Activated CD4-positive, alpha-beta T cell treated with anti-CD3 and anti-CD28 coated beads, Interleukin-2, amount 50 U/mL, for 48 hours (primary cell): ENCODE measurements around the gene KISS1.
"Not testable (repeated sequence)": the region's sequence is repeated elsewhere in the genome, so short reads cannot be mapped to it uniquely, and the experiment has no call there.

Experiments
- DNase-seq, 2 experiments: peaks; one replicate each; pipeline ENCODE4 v3.0.0-alpha.2; 2020

KISS1 gene, protein sequence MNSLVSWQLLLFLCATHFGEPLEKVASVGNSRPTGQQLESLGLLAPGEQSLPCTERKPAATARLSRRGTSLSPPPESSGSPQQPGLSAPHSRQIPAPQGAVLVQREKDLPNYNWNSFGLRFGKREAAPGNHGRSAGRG

DNA sequence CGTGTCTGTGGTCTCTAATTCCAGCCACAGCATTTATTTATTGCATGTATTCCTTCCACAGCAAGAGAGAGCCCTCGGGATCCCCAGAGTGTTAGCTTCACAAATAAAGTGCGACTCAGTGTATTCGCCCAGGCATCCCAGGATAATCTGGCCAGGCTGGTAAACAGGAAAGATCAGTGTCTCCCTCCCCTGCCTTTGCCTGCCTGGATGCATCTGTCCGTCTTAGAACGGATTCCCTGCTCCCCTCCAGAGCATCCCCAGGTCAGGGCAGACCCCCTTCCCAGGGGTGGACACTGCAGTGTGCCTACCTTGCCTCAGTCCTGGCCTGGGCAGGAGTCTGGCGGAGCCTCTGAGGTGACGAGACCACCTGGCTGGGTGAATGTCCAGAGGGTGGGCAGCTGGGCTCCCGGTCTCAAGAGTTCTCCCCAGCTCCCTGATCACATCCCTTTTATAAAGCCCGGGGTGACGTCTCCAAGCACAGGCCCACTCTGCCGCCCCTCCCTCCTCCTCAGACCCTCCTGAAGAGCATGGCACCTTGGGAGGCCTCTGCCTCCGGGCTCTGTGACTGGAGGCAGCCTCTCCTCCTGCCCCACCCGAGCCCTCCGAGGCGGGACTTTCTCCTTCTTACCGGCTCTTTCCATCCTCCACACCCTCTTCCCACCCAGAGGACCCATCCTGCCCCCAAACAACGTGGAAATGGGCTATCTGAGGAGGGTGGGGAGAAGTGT, at the start of gene KISS1:
Gene KISS1, minus strand, starts transcription at position 424 of the 728 bp plus-strand sequence. CDS start 3,615 bp downstream, outside the sequence.
- no peak for DNase-seq

DNA sequence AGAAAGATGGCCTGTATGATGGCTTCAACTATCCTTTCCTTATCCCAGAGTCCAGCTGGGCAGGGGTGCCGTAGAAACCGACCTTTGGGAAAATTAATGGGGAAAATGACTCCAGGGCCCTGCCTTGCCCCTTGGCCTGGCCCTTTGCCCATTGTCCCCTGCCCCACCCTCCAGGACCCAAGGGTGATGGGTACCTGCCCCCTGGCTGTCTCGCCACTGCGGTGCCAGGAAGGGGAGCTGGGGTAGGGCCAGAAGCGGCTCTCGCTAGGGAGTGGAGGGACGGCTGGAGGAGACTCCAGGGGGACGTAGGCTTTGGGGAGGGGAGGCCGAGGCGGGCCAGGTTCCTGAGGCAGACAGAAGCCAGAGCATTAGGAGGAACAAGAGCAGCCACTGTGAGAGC, 46.6 kb upstream of the KISS1 start:
- no peak for DNase-seq

DNA sequence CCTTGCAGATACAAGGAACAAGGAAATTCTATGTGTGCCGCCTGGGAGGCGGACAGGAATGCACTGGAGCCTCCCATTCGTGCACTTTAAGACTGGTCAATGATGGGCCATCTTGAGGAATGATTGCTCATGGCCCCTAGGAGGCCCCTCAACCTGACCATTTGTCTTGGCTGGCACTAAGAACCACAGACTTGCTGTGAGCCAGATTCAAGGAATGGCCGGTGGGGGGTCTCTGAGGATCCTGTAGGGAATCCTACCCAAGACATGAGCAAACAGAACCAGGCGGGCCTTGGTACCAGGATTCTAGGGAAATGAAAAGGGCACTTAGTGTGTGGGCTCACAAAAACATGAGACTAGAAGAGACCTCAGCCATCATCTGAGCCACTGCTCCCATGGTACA, 45.6 kb upstream of the KISS1 start:
- DNase-seq, result no peak

DNA sequence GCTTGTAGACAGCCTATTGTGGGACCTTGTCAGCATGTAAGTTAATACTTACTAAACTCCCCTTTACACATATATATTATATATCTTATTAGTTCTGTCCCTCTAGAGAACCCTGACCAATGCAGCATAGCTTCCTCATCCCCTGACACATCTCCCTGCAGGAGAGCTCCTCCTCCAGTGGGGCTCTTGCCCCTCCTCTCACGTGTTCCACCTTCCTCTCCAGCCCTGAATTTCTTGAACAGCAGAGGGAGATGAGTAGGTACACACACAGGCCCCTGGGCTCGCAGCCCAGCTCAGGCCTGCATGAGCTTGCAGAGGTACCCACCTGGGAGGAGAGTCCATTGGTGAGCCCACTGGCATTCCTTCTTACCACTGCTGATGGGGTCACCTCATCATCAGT, 44.8 kb upstream of the KISS1 start:
- DNase-seq, result no peak

DNA sequence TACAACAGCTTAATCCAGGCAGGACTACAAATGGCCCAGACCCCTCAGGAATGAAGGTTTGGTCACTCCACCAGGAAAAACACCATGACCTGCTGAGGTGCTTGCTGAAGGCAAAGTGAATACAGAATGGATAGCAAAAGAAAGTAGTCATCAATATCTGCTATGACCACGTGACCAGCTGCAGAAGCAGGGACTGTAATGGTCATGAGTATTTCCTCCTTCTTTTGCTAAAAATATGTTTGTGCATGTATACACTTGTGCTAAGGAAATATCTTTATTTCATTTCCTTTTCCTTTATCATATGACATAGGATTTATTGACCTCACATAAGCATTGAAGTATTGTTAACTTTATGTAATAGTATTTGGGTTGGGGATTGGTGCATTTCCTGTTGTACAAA, 43.9 kb upstream of the KISS1 start:
- DNase-seq, result no peak

DNA sequence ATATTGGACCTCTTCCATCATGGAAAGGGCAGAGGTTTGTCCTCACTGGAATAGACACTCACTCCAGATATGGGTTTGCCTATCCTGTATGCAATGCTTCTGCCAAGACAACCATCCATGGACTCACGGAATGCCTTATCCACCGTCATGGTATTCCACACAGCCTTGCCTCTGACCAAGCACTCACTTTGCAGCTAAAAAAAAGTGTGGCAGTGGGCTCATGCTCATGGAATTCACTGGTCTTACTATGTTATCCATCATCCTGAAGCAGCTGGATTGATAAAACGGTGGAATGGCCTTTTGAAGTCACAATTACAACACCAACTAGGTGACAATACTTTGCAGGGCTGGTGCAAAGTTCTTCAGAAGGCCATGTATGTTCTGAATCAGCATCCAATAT, 43.1 kb upstream of the KISS1 start:
- DNase-seq, result not testable (repeated sequence)

DNA sequence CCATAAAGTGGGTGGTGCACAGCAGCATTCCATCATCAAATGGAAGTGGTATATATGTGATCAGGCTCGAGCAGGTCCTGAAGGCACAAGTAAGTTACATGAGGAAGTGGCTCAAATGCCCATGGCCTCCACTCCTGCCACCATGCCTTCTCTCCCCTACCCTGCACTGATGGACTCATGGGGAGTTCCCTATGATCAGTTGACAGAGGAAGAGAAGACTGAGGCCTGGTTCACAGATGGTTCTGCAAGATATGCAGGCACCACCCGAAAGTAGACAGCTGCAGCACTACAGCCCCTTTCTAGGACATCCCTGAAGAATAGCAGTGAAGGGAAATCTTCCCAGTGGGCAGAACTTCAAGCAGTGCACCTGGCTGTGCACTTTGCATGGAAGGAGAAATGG, 42.2 kb upstream of the KISS1 start:
- not testable (repeated sequence) for DNase-seq

DNA sequence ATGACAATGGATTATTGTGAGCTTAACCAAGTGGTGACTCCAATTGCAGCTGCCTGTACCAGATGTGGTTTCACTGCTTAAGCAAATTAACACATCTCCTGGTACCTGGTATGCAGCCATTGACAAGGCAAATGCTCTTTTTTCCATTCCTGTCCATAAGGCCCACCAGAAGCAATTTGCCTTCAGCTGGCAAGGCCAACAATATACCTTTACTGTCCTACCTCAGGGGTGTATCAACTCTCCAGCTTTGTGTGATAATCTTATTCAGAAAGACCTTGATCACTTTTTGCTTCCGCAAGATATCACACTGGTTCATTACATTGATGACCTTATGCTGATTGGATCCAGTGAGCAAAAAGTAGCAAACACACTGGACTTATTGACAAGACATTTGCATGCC, 41.2 kb upstream of the KISS1 start:
- not testable (repeated sequence) for DNase-seq

DNA sequence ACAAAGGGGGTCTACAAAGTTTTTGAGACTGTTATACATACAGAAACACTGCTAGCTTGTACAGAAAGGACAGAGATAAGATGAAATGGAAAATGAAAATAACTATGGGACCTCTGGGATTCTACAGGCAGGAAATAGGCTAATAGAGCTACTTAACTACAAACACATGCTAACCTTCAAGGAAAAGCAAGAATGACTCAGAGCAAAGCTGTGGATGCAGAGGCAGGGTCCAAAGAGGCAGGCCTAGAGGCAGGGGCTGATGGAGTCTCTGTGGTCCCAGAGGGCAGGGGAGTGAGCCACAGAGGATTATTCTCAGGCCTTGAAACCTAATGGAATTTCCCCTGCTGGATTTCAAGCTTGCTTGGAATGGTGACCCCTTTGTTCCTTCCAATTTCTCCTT, 36.2 kb upstream of the KISS1 start:
- no peak for DNase-seq

DNA sequence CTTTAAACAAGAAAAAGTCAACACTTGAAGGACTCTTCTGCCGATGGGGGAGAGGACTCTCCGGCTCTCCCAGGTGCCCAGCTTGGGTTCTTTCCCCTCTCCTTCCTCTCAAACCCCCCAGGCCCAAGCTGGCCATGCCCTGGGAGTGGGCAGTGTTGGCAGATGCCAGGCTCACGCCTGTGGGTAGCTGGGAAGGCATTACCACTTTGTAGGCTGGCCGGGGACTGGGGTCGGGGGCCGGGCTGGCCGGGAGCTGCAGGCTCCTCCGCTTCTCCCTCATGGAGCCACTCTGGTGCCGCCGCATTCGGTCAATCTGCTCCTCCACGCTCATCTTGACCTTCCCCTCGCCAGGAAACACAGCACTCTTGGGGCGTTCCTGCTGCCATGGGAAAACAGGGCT, 33.9 kb upstream of the KISS1 start:
- DNase-seq, result no peak

DNA sequence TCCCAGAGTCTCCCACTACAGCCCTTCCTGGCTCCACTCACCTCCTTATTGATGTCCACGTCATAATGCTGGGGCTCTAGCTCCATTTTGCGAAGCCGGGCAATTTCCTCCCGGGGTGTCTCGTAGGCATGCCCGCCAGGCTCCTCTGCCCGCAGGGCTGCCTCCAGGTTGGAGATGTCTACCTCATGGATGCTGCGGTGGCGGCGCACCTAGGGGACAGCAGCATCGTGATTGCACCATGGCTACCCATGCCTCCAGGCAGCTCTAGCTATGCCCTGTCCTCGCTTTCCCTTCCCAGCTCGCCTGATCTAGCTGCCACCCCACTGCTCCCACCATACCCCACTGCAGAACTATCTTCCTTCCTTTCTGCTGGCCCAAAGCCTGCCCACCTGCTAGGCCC, 32.6 kb upstream of the KISS1 start:
- DNase-seq, result no peak

DNA sequence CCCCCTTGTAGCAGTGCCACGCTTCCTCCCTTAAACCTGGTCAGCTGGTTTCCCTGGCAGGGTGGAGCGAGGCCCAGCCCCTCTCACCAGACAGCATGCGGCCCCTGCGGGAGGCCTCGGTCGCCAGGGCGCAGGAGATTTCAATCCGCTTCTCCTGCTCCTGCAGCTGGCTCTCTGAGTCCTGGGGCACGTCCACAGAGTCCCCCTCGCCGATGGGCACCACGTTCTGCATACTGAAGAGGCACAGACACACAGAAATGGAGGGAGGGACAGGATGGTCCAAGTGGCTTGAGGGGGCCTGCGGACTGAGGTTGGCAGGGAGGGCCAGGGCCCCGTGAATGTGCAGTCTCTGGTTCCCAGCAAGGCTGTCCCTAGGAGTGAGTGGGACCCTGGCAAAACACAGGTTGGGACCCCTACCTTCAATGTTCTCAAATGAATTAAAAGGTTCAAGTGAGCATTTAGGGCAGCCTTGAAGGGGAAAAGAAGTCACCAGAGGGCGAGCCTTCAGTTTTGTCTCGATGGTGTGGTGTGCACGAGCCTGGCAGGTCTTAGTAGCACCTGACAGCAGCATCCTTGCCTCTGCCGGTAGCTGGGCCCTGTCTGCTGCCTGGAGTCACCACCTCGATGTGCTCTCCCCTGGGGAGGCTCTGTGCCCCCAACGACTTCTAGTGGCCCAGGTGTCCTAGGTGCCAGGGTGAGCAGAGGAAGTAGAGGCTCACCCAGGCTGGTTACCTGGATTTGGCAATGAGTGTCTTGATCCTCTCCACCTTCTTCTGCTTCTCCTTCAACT, 31.9 kb upstream of the KISS1 start:
- no peak for DNase-seq

DNA sequence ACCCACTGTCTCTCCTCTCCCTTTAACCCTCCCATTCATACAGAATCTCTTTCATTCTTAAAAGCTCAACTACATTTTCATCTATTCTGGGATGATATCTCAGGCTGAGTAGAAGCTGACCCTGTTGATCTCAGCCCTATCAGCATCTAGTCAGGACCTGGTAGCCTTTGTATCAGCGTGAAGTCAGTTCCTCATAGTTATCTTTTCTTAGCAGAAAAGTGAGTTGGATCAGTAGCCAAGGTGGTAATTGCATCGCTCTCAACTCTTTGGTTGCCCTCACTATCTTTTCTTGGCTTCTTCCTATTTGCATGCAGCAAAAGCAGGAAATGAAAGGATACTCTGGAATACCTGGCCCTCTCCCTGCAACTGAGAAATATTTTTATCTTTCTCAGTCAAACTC, 31.1 kb upstream of the KISS1 start:
- no peak for DNase-seq

DNA sequence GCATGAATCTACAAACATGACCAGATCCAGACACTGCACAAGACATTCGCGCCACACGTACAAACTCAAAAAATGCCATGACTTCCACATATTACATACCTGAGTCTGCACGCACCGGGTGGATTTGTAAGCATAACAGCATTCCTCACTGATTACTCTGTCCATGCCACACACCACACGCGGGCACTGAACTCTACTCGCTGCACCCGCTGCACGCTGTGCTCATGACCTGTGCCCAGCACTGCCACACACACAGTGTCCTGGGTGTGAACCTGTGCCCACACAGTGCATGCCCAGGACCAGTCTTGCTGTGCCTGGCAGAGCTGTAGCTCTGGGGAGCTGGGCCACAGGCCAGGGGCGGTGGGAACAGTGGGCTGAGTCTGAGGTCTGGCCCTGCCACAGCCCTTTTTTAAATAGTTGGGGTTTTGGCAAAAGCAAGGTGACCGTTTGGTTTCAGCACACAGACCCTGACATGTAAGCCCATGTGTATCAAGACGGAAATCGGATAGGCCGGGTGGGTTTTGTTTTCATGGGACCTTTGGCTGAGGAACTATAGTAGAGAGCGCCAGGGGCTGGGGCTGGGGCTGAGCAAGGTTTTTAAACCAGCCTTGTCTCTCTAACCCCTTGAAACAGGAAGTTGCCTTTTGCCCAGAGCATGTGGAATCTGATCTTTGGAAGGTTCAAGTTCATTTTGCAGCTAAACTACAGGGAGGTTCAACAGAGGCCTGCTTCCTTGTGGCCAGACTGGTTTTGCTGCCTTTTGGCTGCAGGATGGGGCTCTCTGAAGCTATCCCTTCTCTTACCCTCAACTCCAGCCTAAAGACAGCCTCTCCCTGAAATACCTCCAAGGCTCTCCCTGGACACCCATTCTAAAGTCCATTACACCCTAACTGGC, 29.8 kb upstream of the KISS1 start:
- DNase-seq, result no peak

DNA sequence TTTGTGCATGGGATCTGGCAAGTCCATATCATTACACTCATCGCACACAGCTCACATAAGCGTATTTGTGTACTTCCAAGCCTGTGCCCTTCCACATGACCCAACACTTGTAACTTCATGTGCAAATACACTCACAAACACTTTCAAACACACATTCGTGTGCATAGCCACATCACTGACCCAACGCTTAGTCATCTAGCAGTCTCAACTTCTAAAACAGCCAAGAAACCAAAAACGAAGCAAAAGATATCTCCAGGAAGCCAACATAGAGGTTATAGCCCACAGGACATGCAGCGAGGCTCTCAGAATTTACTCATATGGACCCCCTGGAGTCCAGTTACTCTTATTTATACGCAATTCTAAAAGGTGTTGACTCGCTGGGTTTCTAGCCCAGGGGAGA, 28.4 kb upstream of the KISS1 start:
- DNase-seq, result no peak

DNA sequence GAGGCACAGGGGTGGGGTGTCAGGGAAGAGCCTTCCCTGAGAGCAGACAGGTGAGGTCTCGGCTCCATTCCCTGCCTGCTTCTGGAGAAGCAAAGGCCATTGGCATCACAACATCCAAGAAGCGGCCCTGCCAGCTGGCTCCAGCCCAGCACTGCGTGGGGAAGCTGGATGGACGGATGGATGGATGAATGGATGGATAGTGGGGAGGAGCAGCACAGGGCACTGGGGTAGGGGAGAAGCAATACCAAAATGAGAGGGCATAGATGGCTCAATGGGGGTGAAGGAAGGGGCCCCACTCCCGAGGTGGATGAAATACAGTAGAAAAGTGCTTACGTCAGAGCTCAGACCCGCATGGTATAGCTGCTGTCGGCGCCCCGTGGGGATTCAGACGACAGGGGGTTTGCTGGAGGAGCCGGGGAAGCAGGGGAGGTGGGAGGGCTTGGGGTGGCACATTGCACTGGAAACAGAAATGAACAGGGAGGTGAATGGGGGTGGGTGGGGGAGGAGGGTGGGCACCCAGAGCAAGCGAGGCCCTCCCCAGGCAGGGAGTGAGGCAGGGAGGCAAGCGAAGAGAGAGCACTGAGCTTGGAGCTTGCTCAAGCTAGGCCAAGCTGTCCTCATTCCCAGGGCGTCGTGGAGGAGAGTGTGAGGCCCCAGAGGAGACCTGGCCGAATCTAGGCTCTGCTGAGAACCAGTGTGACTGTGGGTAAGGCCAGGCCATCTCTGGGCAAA, 27.0 kb upstream of the KISS1 start:
- no peak for DNase-seq

DNA sequence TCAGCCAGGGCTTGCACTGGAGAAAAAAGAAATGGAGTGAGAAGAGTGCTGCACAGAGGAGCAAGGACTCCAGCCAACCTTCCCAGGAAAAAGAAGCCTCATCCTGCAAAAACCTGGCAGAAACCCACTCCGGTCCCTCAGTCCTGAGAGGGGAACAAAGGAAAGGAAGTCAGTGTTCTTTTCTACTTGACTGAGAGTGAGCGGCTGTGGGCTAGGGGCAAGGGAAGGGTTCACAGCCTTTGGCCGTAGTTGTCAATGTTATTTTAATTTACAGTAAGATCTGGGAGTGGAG, 26.4 kb upstream of the KISS1 start:
- DNase-seq, result no peak

DNA sequence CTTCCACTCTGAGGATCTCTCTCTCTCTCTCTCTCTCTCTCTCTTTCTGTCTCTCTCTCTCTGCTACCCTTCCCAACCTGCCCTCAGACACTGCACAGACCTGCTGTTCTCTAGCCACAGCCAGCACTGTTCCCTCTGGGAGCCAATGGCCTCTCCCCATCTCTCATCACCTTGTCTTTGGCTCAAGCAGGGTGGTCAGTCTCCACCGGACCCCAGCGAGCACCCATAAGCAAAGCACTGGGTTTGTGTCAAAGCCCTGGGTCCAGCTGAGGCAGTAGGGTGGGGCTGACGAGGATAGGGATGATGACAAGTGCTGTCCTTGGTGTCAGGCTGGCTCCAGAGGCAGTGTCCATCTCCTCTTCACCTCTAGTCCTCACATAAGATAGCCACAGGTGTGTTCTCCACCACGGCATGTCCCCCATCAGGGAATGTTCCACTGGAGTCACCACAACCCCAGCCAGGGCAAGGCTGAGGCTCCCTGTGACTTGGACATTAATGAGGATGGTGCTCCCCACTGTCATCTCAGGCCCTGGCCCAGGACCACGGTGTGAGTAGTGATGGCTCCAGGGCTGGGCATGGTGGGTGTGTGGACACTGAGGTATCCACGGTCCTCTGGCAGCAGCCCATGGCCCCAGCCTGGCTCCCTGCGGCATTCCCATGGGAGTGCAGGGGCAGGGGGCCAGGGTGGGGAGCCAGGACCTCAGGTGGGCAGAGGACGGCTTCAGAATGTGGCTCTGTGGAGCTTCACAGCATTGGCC, 25.9 kb upstream of the KISS1 start:
- no peak for DNase-seq

DNA sequence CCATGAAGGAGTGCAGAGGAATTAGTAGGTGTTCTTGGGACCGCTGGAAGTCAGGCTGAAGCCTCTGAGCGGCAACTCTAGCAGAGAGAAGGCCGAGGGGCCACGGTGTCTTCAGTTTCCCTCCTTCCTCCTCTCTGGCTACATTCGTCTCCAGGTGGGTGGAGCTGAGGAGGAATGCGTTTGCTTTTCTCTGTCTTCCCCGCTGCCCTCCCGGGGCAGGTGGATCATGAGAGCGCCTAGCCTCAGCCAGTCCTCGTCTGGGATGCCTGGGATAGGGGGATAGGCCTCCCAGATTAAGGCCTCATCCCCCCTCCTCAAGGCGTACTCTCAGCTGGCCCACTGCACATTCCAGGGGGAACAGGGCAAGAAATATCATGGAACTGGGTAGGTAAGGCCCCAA, 25.0 kb upstream of the KISS1 start:
- DNase-seq, result no peak

DNA sequence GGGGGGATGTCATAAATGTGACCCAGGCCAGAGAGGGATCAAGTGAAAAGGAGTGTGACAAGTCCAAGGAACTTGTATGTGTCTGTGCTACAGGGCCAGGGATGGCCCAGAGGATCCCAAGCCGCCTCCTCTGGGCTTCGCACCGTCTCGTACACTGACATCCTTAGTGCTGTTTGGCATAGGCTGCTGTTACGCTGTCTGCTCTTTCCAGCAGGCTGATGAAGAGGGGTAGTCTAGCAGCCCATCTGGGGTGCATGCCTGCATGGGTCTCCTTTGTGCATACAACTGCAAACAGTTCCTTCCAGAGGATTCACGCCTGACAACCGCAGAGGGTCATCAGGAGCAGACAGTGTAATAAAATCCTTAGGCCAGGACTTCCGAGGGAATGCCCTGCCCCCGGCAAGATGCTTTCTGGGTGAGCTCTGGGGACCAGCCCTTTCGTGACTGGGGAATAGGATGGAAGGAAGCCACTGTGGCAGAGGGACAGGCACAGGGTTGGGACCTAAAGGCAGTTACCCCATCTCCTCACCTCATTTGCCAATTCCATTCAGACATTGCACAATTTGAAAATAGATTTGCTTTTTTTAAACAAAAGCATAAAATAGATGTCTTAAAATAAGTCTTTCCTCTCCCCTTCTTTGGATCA, 23.8 kb upstream of the KISS1 start:
- DNase-seq, result no peak

DNA sequence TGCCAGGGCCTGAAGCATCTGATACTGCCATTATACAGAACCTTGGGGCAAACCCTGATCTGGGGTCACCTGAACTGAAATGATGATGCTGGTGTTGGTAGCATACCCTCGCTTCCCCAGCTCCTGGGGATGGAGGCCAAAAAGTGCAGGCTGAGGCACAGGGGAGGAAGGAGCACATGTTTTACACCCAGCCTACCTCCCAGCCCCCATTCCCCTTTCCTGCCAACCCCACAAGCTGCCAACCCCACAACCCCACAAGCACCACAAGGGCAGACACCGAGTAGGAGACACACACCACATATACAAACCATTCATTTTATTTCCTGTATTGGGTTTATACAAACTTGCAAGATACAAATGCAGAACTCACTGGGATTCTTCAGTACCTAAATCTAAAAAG, 22.3 kb upstream of the KISS1 start:
- no peak for DNase-seq

DNA sequence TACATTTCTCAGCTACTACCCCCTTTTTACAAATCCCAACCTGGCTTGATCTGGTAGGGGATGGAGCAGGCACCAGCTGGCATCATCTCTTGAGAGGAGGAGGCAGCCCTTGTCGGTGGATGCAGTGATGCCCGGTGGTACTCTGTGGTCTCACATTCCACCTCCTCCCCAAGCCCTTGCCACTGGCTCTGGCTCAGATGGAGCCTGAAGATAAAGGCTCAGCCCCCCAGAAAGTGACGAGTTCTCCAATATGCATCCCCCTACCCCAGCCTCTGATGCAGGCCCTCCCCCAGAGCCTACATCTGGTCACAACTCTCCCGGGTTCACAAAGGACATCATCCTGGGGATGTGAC, 21.3 kb upstream of the KISS1 start:
- no peak for DNase-seq
